ENCODE results near the gene THEM4. TPM values are rescaled to one million over a fixed set of nuclear protein-coding genes. Genes with fewer than 3 reads are reported as not detected.
"Not testable (repeated sequence)": the region's sequence is repeated elsewhere in the genome, so short reads cannot be mapped to it uniquely, and the experiment has no call there.

Gene THEM4
- total RNA-seq, 1 donor from 2014 or later, result 16.3 TPM

DNA sequence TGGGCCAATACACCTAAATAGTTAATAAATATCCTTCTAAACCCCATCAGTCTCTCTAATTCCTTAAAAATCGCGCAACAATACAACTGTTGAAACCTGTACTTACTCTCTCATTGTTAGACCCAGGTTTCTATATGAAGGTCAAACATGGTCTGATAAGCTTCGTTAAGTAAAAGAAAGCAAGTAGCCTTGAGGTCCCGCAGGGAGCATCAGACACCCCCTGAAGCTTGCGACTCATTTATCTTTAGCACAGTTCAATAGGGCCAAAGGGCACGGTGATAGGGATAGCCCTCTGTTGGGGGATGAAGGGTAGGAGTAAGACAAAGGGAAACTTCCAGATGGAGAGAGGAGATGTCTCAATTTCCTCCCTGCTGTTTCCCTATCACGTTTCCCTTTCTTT, 27.3 kb upstream of the THEM4 start:
- no peak for ATAC-seq
- DNase-seq (ENCODE audit: missing footprints), result no peak
- intact Hi-C loops (cut with DNase I), result loop anchor here (10.0 kb wide), 1 partner anchor 248 kb away; no protein-coding TSS in a partner anchor

DNA sequence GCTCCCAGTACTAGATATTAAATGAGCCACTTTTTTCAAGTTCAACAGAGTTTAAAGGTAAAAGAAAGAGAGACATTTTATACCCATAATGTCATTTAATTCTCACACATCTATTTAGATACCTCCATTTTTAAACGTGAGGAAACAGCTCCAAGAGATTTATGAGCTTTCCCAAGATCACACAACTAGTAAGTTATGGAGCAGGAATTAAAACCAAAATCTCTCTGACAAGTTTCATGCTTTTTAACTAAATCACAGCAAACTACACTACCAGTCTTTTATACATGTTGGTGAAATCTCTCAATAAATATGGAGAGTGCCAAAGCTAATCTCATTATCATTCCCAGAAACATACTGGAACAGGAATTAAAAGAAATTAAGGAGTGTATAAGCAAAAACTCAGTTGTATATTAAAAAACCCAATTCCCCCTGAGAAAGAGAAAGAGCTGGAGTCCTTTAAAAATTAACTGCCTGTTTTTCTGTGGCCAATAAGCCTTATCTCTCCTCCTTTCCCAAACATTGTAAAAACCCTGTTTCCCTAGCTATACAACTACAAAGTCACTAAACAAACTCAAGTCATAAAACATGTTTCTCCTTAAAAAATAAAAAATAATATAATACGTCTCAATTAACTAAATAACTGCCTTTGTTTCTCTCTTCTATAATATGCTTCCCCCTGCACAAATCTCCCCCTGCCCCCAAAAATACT, 26.7 kb upstream of the THEM4 start:
- DNase-seq (ENCODE audit: missing footprints) (no peak), ATAC-seq (no peak)
- intact Hi-C loops (cut with DNase I), result loop anchor here (10.0 kb wide), 1 partner anchor 249 kb away; no protein-coding TSS in a partner anchor

DNA sequence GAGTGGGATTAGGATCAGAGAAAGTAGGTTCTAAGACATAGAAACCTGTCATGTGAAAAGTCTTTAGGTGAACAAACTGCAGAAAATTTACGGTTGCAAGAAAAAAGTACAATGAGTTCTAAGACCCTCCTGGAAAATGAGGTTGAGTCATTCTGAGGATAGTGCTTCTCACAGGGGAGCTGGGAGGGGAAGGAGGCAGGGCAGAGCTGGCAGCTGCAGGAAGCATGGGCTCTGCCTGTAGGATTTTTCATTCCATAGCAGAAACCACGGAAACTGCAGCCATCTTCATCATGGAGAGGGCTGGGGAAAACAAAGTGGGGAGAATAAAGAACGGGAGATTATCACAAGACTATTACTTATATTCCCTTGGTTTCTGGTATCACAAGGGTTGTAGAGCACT, 25.8 kb upstream of the THEM4 start:
- DNase-seq (ENCODE audit: missing footprints) (no peak), ATAC-seq (no peak)
- intact Hi-C loops (cut with DNase I), result loop anchor here (10.0 kb wide), 1 partner anchor 250 kb away; no protein-coding TSS in a partner anchor

DNA sequence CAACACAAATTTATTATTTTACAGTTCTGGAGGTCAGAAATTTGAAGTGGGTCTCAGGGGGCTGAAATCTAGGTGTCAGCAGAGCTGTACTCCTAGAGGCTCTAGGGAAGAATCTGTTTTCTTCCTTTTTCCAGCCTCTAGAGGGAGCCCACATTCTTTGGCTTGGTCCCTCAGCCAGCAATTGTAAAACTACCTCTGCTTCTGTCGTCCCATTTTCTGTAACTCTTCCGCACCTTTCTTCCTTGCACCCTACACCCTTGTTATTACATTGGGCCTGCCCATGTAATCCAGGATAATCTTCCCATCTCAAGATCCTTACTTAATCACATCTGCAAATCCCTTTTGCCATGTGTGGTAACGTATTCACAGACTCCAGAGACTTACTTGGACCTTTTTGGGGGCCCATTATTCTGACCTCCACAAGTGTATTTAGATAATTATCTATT, 24.8 kb upstream of the THEM4 start:
- DNase-seq (ENCODE audit: missing footprints) (no peak), ATAC-seq (peak; percentile 88)
- intact Hi-C loops (cut with DNase I), result loop anchor here (1.0 to 10.0 kb wide), 2 partner anchors 62 to 251 kb away; no protein-coding TSS in a partner anchor

DNA sequence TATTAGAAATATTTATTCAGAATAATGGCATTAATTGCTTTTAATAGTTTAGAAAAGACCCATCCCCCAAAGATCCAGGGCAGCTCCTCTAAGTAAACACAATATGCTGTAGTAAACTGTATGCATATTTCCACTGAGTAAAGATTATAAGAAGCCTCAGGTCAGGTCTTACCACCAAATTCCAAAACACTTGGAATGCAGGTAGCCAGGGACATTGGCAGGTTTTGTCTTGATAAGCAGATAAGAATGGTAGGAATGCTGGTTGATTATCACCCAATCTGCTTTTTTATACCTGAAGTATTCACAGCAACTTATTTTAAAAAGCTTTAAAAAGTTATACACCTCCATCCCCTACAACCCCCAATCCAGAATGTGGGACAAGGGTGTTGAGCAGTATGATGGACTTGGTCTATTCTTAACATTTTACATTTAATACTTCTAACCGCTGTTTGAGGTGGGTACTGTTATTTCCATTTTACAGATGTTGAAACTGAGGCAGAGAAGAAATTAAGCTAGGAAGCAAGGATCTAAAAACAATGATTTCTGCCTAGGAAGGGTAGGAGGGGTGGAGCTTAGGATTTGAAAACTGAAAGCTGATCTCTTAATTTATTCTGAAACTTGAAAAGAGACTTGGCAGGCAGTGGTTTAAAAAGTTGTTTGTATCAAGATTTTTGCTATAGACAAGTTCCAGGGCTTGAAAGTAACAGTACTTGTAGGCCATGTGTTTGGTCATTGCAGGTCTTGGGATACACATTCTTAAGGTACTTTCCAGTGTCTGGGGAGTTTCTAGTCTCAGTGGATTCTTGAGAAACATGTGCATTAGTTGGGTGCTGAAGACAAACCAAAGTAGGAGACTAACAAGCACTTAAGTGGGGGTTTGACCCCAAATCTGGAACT, 15.6 kb upstream of the THEM4 start:
- DNase-seq (ENCODE audit: missing footprints), result no peak
- ATAC-seq, result no peak
- intact Hi-C loops (cut with DNase I), result no loop called here

DNA sequence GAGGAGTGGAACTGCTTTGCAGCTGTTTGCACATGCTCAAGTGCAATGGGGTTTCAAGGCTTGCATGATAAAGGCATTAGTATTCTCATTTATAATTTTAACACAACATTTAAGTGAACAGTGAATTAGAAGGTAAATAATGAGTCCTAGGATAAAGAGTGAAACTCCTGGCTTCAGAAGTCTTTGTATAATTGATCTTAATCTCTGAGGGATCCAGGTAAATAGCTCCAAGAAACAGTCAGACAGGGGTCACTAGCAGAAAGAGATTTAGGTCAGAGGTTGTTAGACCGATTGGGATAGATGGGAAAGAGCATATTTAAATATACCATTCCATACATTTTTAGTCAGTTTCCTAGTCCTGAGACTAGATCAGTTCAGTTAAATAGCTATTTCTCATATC, 14.1 kb upstream of the THEM4 start:
- no peak for ATAC-seq
- no peak for DNase-seq (ENCODE audit: missing footprints)
- intact Hi-C loops (cut with DNase I), result no loop called here

DNA sequence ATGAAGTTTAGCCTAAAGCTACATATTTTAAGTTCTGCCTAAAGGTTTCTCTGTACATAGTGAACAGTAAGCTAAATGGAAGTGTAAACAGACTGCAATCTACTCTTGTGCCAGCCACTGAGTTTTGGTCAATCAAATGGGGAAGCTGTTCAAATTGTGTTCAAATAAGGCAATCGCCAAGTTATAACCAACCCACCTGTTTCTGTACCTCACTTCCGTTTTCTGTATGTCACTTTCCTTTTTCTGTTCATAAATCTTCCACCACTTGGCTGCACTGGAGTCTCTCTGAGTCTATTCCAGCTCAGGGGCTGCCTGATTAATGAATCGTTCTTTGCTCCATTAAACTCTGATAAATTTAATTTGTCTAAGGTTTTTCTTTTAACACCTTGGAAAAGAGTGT, 10.8 kb upstream of the THEM4 start:
- DNase-seq (ENCODE audit: missing footprints) (no peak), ATAC-seq (no peak)
- intact Hi-C loops (cut with DNase I), result no loop called here

DNA sequence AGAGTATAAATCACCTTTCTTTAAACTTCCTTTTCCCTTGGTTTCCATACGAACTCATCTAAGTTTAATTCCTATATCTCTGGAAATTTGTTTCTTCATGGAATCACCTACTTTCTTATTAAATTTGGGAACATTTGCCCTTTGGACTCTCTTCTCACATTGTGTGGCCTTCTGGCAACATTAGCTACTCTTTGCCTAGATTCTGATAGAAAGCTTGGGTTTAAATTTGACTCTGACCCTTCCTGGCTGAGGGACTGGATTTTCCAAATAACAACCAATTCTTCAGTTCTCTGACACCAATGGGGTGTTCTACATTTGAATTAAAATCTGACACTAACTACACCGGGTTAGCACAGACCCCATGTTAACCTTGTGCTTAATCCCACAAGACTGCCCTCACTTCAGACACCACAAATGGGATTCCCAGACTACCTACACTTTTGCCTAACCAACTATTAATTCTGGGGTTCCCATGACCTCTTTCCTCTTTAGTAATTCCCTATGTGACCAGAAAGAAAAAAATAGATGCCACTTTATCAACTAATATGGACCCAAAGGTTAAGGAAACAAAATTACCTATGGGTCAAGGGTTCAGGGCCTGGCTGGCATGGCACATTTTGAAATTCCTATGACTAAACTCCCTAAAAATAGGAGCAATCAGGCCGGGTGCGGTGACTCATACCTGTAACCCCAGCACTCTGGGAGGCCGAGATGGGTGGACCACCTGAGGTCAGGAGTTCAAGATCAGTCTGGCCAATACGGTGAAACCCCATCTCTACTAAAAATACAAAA, 9.7 kb upstream of the THEM4 start:
- no peak for ATAC-seq

DNA sequence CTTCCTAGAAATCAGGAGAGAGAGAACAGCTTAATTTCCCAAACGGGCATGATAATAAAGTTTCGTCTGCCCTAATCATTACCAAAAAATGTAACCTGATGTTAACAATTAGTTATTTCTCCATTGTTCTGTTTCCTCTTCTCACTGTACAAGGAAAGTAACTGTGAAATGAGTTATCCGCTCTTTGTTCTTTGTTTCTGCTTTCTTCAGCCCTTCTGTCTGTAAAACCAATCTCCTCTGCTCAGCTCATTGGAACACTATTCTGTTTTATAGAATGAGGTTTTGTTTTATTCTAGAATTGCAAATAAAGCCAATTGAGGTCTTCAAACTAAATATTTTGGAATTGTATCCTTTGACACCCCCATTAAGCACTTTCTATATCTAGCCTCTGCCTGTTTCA, 8.8 kb upstream of the THEM4 start:
- ATAC-seq (no peak), DNase-seq (ENCODE audit: missing footprints) (no peak)
- intact Hi-C loops (cut with DNase I), result no loop called here

More for the DNA sequence above, 9.7 kb upstream of the THEM4 start:
- DNase-seq (ENCODE audit: missing footprints), result no peak
- intact Hi-C loops (cut with DNase I), result no loop called here

DNA sequence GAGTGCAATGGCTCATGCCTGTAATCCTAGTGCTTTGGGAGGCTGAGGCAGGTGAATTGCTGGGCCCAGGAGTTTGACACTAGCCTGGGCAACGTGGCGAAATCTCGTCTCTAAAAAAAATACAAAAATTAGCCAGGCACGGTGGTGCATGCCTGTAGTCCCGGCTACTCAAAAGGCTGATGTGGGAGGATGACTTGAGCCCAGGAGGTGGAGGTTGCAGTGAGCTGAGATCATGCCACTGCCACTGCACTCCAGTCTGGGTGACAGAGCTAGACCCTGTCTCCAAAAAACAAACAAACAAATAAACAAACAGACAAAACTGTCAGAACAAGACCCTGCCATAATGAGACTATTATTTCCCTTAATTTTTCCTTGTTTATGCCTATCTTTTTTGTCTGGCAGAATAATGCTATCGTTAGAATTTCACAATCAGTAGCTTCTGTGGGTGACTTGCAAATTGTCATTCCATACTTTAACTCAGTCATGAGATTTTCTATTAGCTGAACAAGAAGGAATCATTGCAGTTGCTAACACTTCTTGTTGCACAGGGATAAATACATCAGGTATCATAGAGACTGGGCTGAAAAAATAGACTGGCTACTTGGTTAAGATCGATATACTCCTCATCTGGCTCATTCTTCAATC, 7.5 kb upstream of the THEM4 start:
- ATAC-seq (no peak), DNase-seq (ENCODE audit: missing footprints) (no peak)

DNA sequence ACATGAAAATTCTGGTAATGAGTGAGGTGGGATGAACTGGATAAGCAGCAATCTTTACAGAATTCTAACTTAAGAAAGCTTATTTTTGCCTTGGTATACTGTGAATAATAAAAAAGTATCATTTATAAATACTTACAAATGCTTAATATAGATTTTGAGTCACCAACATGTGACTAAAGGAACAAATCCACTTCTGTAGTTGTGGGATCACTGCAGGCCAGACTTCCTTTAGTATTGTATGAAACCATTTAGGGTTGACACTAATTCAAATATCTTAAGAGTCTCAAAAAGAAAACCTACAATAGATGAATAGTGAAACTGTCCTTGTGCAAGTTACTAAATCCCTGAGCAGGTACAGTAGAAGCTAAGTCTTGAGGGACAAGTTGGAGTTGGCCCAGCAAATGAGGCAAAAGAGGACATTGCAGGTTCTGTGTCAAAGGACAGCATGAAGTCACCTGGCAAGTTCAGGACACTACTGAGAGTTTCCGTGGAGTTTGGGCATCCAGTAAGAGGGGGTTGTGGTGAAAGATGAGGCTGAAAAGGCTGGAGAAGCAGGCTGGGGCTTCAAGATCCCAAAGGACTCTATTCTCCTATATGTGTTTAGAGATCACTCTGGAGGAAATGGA, 5.9 kb upstream of the THEM4 start:
- ATAC-seq (no peak), DNase-seq (ENCODE audit: missing footprints) (no peak)
- intact Hi-C loops (cut with DNase I), result no loop called here

More for the DNA sequence above, 7.5 kb upstream of the THEM4 start:
- intact Hi-C loops (cut with DNase I), result no loop called here

DNA sequence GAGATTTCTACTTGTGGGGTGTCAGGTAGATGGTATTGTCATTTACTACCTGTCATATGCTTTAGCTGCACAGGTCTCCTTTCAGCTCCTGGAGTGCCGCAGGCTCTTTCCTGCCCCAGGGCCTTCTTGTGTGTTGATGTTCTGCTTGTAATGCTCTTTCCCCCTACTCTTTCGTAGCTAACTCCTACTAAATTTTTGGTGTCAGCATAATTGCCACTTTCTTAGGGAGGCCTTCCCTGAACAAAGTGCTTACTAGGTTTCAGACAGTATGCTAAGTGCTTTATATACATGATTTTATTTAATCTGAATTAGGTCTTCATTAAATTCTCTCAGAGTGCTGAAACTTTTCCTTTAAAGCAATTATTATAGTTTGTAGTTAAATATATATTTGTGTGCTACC, 4.8 kb upstream of the THEM4 start:
- no peak for DNase-seq (ENCODE audit: missing footprints)
- ATAC-seq, result no peak
- intact Hi-C loops (cut with DNase I), result no loop called here

DNA sequence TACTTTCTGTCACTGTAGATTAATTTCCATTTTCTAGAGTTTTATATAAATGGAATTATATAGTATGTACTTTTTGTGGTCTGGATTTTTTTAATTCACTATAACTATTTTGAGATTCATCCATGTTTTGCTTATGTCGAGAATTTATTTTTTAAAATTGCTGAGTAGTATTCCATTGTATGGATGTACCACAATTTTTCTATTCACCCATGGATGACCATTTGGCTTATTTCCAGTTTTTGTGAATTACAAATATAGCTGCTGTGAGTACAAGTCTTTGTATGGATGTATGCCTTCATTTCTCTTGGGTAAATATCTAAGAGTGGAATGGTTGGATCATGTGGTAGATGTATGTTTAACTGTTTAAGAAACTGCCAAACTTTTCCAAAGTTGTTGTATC, 3.7 kb upstream of the THEM4 start:
- no peak for DNase-seq (ENCODE audit: missing footprints)
- ATAC-seq, result no peak
- intact Hi-C loops (cut with DNase I), result no loop called here

DNA sequence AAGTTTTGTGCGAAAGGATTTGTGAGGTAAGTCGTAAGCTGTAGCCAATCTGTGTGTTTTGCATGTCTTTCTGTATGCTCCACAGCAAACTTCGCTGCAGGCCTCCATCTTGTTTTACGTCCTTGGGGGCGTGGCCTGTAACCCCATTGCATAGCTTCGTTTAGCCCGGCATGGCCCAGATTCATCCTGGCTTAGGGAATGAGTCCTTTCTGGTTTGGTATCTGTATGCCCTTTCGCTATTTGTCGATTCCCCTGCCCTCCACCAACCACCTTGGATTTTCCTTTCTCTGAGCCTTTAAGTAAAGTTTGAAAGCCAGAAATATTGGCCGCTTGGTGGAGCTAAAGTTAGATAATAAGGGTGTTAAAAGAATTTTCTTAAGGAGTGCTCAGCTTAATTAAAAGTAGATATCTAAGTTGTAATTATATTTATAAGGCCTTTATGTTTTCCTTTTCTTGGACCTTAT, 1.1 kb downstream of the THEM4 start:
- DNase-seq (ENCODE audit: missing footprints), result no peak
- intact Hi-C loops (cut with DNase I), result no loop called here
- no peak for ATAC-seq

DNA sequence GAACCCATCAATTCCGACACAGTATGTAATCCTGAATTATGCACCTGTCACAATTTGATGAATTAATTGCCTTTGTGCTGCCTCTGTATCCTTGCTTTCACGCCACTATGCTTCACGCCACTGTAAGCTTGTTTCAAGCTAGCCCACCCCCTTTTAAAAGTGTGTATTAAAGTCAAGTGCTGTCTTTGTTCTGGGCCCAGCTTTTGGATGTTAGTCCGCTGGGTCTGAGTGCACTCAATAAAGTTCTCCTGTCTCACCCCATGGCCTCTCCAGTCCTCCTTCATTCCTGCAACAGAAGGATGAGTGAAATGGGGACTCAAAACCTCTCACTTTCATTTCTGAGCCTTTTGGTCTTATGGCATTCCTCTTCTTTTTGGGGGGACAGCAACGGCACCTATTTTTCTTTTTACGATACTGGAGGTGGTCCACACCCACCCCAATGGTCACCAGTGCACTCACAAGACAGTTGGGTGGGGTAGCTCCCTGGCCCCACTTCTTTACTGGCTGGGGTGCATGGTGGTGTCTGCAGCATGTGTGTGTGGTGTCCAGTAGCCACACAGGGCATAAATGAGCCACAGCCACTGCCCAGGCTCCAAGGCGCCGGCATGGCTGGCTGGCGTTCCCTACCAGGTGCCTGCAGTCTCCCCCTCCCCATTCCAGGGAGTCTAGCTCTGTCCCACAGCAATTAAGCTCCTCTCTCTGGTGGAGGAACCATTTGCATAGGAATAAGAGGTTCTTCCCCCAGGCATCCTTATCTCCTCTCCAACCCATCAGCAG, 1.8 kb downstream of the THEM4 start:
- intact Hi-C loops (cut with DNase I), result no loop called here

DNA sequence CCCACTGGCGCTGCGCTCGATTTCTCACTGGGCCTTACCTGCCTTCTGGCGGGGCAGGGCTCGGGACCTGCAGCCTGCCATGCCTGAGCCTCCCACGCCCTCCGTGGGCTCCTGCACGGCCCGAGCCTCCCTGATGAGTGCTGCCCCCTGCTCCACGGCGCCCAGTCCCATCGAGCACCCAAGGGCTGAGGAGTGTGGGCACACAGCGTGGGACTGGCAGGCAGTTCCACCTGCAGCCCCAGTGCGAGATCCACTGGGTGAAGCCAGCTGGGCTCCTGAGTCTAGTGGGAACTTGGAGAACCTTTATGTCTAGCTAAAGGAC, 3.0 kb downstream of the THEM4 start:
- DNase-seq (ENCODE audit: missing footprints); ATAC-seq; intact Hi-C loops (cut with DNase I): not testable (repeated sequence)

More for the DNA sequence above, 1.8 kb downstream of the THEM4 start:
- no peak for DNase-seq (ENCODE audit: missing footprints)
- no peak for ATAC-seq

All from Right ventricle myocardium inferior (tissue), 1 donor.